Measurements from ENCODE around the gene DPYD.

- TF ChIP-seq CTCF (IDR thresholded peaks at IDR 0.05; ENCODE audit: insufficient read depth, low read depth, low read length): no peak
- TF ChIP-seq EZH2 (IDR thresholded peaks at IDR 0.05; ENCODE audit: insufficient read depth, low read length): no peak
Measured at GRCh38 chr1:97451944-97452343, 468.9 kb downstream of the DPYD start.

Data from astrocyte (in vitro differentiated cells and primary cell).